GM23248 (cell line): ENCODE data around the gene MSGN1. TPM values are rescaled to one million over a fixed set of nuclear protein-coding genes. Genes with fewer than 3 reads are reported as not detected.

Source experiments
- DNase-seq: peaks from one replicate; pipeline ENCODE4 v3.0.0-alpha.2; 2015
- H2AFZ ChIP-seq: fragments of 200-600 bp; sonication (generic); 2 replicates; pipeline ENCODE4 v1.6.1; 2016; ENCODE audit warnings: antibody characterized with exemption
- H3F3A ChIP-seq: fragments of 200-600 bp; sonication (generic); 2 replicates; pipeline ENCODE4 v1.6.1; 2016; ENCODE audit warnings: mild to moderate bottlenecking, antibody characterized with exemption, mixed run types; ENCODE audit not compliant: insufficient read depth
- H3K27ac ChIP-seq: fragments of 200-600 bp; sonication (generic); 2 replicates; pipeline ENCODE4 v1.5.1; 2016; ENCODE audit warnings: mild to moderate bottlenecking
- H3K27me3 ChIP-seq: fragments of 200-600 bp; sonication (generic); replicated peaks from 2 replicates; pipeline ENCODE4 v1.6.1; 2016; ENCODE audit warnings: mild to moderate bottlenecking; ENCODE audit not compliant: insufficient read depth
- H3K36me3 ChIP-seq: fragments of 200-600 bp; sonication (generic); 2 replicates; pipeline ENCODE4 v1.6.1; 2016; ENCODE audit warnings: low read depth, mild to moderate bottlenecking
- H3K4me1 ChIP-seq: fragments of 200-600 bp; sonication (generic); 2 replicates; pipeline ENCODE4 v1.6.1; 2016; ENCODE audit warnings: mild to moderate bottlenecking; ENCODE audit not compliant: insufficient read depth
- H3K4me2 ChIP-seq: fragments of 200-600 bp; sonication (generic); one replicate; pipeline ENCODE4 v1.6.1; 2016; ENCODE audit warnings: mild to moderate bottlenecking; ENCODE audit not compliant: unreplicated experiment
- H3K4me3 ChIP-seq: fragments of 200-600 bp; sonication (generic); 2 replicates; pipeline ENCODE4 v1.5.1; 2016; ENCODE audit warnings: mild to moderate bottlenecking
- H3K79me2 ChIP-seq: fragments of 200-600 bp; sonication (generic); 2 replicates; pipeline ENCODE4 v1.6.1; 2016; ENCODE audit warnings: mild to moderate bottlenecking; ENCODE audit not compliant: insufficient read depth
- H3K9ac ChIP-seq: fragments of 200-600 bp; sonication (generic); 2 replicates; pipeline ENCODE4 v1.6.1; 2016; ENCODE audit warnings: mild to moderate bottlenecking
- H3K9me2 ChIP-seq: fragments of 200-600 bp; sonication (generic); 2 replicates; pipeline ENCODE4 v1.6.1; 2016; ENCODE audit warnings: mixed run types, mild to moderate bottlenecking, moderate library complexity; ENCODE audit not compliant: insufficient read depth
- H3K9me3 ChIP-seq: fragments of 200-600 bp; sonication (generic); one replicate; pipeline ENCODE4 v1.6.1; 2017; ENCODE audit warnings: low read depth
- H4K20me1 ChIP-seq: fragments of 200-600 bp; sonication (generic); 2 replicates; pipeline ENCODE4 v1.6.0; 2016; ENCODE audit not compliant: insufficient read depth
- EZH2 ChIP-seq: fragments of 200-600 bp; sonication (generic); IDR thresholded peaks from 2 replicates; pipeline ENCODE4 v1.6.1; 2018; ENCODE audit warnings: antibody characterized with exemption, mild to moderate bottlenecking; ENCODE audit not compliant: insufficient read depth, poor library complexity, severe bottlenecking
- EZH2phosphoT487 ChIP-seq: fragments of 200-600 bp; sonication (generic); IDR thresholded peaks from 2 replicates; pipeline ENCODE4 v1.6.1; 2018; ENCODE audit warnings: antibody characterized with exemption, moderate library complexity, mild to moderate bottlenecking, low read depth; ENCODE audit not compliant: insufficient read depth
- WGBS, 2 experiments: methylation state at CpG; one replicate each; pipeline ENCODE4 v1.1.6; 2015 to 2017; ENCODE audit warnings: low lambda C conversion rate in 2 of 2, low coverage in 1 of 2; ENCODE audit errors: missing lambda C conversion rate in 2 of 2; 5-methylcytosine and 5-hydroxymethylcytosine counted together
- in situ Hi-C: fragments of 300-500 bp; cut with MboI; formaldehyde crosslinking; loops from 2 replicates; pipeline ENCODE4 v1.15.0; 2020
- polyA plus RNA-seq: library from polyadenylated mRNA; unstranded; fragments of >200 nt; fragmentation: Nextera tagmentation; extraction: Ambion mirVana; gene quantifications from 2 replicates; pipeline ENCODE4 v1.2.1, GENCODE V29; 2016
- total RNA-seq: library from RNA; depleted of rRNA; stranded (reverse); fragments of >200 nt; shearing (Covaris generic); gene quantifications from 2 replicates; pipeline ENCODE4 v1.2.3, GENCODE V29; 2014

MSGN1 gene
- total and polyA plus RNA-seq, 2 experiments from 2014 or later = not detected

DNA sequence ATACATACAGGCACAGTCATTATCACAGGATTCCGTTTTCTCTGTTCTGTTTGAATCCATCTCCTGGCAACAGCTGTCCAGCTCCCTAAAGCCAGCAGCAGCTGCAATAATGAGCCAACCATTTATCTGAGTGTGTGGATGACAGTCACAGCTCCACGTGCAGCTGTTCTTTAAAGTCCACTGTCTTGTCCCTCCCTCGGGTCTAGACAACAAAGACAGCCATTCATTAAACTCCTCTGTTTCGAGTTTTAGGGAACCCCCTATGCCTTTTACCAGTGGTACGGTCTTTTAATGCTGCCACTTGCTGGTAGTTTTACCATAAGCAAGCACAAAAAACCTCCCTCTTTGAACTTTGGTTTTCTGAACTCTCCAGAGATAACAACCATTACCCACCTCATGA lies 16.0 kb upstream of the MSGN1 start:
- no peaks in the 10 kb centered on the region for H3K36me3 ChIP-seq
- H3K27ac ChIP-seq = no peak overlapping the region
- 25 to 36% methylated on average over 5 of the region's 5 CpGs for WGBS, 2 experiments
- no peaks in the 10 kb centered on the region for H3K9me2 ChIP-seq
- peak; percentile 22 for DNase-seq
- H3K79me2 ChIP-seq = no peaks in the 10 kb centered on the region
- in situ Hi-C loops = no loop called here
- H3K4me1 ChIP-seq = no peaks in the 10 kb centered on the region
- H3K9ac ChIP-seq = no peak overlapping the region
- no peaks in the 10 kb centered on the region for H4K20me1 ChIP-seq
- no peak overlapping the region for H3K4me2 ChIP-seq
- H3K4me3 ChIP-seq = no peak overlapping the region
- no peaks in the 10 kb centered on the region for H3F3A ChIP-seq
- TF ChIP-seq EZH2 = no peak
- no peak for TF ChIP-seq EZH2phosphoT487
- 0 out of 2 replicates have a peak, but pooled peaks cover 3% of the 10 kb centered on the region for H3K27me3 ChIP-seq
- no peaks in the 10 kb centered on the region for H3K9me3 ChIP-seq
- no peak overlapping the region for H2AFZ ChIP-seq

DNA sequence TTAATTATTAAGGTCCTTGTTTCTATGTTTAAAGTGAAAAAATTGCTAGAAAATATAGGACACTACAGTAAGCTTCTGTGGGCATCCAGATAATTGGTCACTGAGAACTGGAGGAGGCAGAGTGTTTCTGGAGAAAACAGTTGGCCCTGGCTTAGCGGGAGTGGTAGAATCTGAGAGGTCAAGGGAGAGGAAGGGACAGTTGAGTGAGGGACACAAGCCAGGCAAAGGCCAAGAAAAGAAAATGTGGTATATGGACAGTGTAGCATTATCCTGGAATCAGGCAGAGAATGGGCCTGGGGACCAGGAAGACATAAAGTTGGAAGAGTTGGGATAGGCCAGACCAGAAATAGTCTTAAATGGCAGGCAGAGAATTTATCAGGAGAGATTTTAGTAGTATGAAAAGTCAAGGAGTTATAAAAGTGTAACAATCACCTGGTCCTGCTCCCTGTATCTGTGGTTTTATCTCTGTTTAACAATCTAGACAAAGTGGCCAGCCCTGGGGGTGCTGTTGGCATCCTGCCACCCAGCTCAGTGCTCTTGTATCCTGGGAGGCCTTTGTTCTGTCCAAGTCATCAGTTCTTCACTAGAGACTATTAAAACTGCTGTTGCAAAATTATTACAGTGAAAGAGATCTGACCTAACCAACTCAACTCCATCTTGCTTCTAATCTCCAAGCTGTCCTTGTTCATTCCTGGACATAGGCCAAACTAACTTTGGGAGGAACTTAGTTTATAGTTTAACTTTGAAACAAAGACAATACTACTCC lies 15.4 kb upstream of the MSGN1 start:
- H2AFZ ChIP-seq = no peak overlapping the region
- no peak overlapping the region for H3K4me3 ChIP-seq
- no peaks in the 10 kb centered on the region for H3K9me2 ChIP-seq
- H3K9me3 ChIP-seq = no peaks in the 10 kb centered on the region
- WGBS, 2 experiments = 89 to 91% methylated on average over 1 of the region's 1 CpG
- H3K27me3 ChIP-seq = 0 out of 2 replicates have a peak, but pooled peaks cover 3% of the 10 kb centered on the region
- DNase-seq = no peak
- no peak overlapping the region for H3K27ac ChIP-seq
- H3K79me2 ChIP-seq = no peaks in the 10 kb centered on the region
- in situ Hi-C loops = no loop called here
- no peaks in the 10 kb centered on the region for H3K4me1 ChIP-seq
- TF ChIP-seq EZH2phosphoT487 = no peak
- TF ChIP-seq EZH2 = no peak
- H4K20me1 ChIP-seq = no peaks in the 10 kb centered on the region
- H3K36me3 ChIP-seq = no peaks in the 10 kb centered on the region
- no peak overlapping the region for H3K9ac ChIP-seq
- H3K4me2 ChIP-seq = no peak overlapping the region
- H3F3A ChIP-seq = no peaks in the 10 kb centered on the region

DNA sequence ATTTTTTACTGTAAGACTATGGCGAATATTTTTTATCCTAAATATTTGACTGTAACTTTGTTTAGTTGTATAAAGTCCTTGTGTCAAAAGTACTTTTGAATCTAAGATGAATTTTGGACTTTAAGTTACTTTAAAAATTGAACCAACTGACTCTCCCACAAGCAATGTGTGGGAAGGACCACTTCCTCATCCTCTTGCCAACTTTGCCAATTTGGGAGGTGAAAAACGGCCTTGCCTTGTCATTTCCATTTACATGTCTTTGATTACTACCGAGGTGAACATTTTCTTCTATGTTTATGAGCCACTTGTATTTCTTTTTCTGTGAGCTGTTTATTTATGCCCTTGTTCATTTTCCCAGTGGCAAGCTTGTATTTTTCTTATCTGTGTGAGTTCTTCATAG lies 12.8 kb upstream of the MSGN1 start:
- H3K27me3 ChIP-seq = 0 out of 2 replicates have a peak, but pooled peaks cover 3% of the 10 kb centered on the region
- no peaks in the 10 kb centered on the region for H3K79me2 ChIP-seq
- no peak for TF ChIP-seq EZH2phosphoT487
- TF ChIP-seq EZH2 = no peak
- H3K36me3 ChIP-seq = no peaks in the 10 kb centered on the region
- H3K4me1 ChIP-seq = no peaks in the 10 kb centered on the region
- no peaks in the 10 kb centered on the region for H3F3A ChIP-seq
- no peak overlapping the region for H3K27ac ChIP-seq
- WGBS, 2 experiments = 53 to 57% methylated on average over 3 of the region's 3 CpGs
- no peaks in the 10 kb centered on the region for H4K20me1 ChIP-seq
- H3K9me3 ChIP-seq = no peaks in the 10 kb centered on the region
- no peak overlapping the region for H3K9ac ChIP-seq
- in situ Hi-C loops = no loop called here
- H3K9me2 ChIP-seq = no peaks in the 10 kb centered on the region
- DNase-seq = no peak
- no peak overlapping the region for H2AFZ ChIP-seq
- no peak overlapping the region for H3K4me2 ChIP-seq
- no peak overlapping the region for H3K4me3 ChIP-seq

DNA sequence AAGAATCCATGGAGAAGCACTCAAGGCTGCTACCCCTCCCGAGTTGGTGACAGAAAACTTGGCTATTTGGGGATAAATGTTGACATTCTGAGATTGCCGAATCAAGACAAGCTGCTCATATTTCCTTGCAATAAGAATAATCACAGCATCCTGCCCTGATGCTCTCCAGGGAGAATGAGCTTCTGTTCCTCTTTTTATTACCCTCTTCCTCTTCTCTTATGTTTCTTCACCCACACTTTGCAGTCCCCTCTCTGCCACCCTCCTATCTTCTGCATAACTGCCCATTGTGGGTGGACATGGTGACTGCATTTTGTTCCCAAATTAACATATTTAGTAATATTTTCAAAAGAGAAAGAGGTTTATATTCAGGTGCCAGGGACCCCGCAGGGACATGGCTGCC lies 11.9 kb upstream of the MSGN1 start:
- H2AFZ ChIP-seq = no peak overlapping the region
- 0 out of 2 replicates have a peak, but pooled peaks cover 3% of the 10 kb centered on the region for H3K27me3 ChIP-seq
- H3K27ac ChIP-seq = no peak overlapping the region
- H4K20me1 ChIP-seq = no peaks in the 10 kb centered on the region
- no peaks in the 10 kb centered on the region for H3K9me3 ChIP-seq
- H3K4me1 ChIP-seq = no peaks in the 10 kb centered on the region
- DNase-seq = no peak
- no peaks in the 10 kb centered on the region for H3K36me3 ChIP-seq
- H3K4me2 ChIP-seq = no peak overlapping the region
- no peaks in the 10 kb centered on the region for H3F3A ChIP-seq
- H3K9me2 ChIP-seq = no peaks in the 10 kb centered on the region
- no peaks in the 10 kb centered on the region for H3K79me2 ChIP-seq
- TF ChIP-seq EZH2phosphoT487 (no peak), EZH2 (no peak)
- in situ Hi-C loops = no loop called here
- H3K9ac ChIP-seq = no peak overlapping the region
- WGBS, 2 experiments = 28 to 32% methylated on average over 3 of the region's 3 CpGs
- no peak overlapping the region for H3K4me3 ChIP-seq

DNA sequence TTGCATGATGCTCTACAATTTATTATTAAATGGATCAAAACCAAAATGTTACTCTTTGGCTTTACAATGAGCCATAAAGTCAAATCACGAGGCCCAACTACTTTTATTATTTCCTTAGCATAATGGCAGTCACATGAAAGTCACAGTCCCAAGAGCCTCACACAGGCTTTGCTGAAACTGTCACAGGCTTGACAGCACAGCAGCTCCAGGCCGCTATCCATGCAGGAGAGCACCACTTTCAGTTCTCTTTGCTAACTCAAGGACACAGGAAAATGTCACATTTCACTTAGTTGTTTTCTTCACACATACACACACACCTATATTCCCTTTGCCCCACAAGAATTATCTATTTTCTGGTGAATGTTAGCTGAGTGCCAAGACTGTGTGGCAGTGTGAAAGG lies 11.1 kb upstream of the MSGN1 start:
- Histone ChIP-seq H3K36me3 (no peaks in the 10 kb centered on the region), H3K79me2 (no peaks in the 10 kb centered on the region), H3K4me3 (no peak overlapping the region), H3K27me3 (no peaks in the 10 kb centered on the region), H3K9ac (no peak overlapping the region), H3K4me1 (no peaks in the 10 kb centered on the region), H3K4me2 (no peak overlapping the region), H4K20me1 (no peaks in the 10 kb centered on the region), H3K27ac (no peak overlapping the region), H2AFZ (no peak overlapping the region), H3K9me2 (no peaks in the 10 kb centered on the region), H3K9me3 (no peaks in the 10 kb centered on the region), H3F3A (no peaks in the 10 kb centered on the region)
- no peak for DNase-seq
- WGBS, 2 experiments = 72 to 78% methylated on average over 2 of the region's 2 CpGs
- TF ChIP-seq EZH2 (no peak), EZH2phosphoT487 (no peak)
- in situ Hi-C loops = no loop called here
